ENCODE data around the gene TIAL1. TPM values are rescaled to one million over a fixed set of nuclear protein-coding genes. Genes with fewer than 3 reads are reported as not detected.

Gene TIAL1
- total and polyA plus RNA-seq, 2 experiments from 2014 or later, result 33.8 to 63.5 TPM

DNA sequence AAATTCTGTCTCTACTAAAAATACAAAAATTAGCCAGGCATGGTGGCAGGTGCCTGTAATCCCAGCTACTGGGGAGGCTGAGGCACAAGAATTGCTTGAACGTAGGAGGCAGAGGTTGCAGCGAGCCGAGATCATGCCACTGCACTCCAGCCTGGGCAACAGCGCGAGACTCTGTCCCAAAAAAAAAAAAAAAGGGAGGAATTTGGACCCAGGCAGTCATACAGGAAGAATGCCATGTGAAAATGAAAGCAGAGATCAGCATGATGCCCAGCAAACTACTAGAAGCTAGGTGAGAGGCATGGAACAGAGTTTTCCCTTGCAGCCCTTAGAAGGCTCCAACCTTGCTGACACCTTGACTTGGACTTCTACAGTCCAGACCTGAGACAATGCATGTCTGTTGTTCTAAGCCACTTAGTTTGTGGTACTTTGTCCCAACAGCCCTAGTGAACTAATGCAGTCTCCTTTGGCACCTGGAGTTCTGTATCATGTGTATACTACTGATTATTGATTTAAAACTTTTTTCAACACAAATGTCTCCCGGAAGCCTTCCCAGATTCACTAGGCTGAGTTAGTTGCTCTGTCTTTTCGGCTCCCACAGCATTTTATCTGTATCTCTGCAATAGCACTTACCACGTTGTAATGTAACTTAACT is 44.2 kb upstream of the TIAL1 start:
- Histone ChIP-seq H3K27me3 (no peaks in the 10 kb centered on the region), H3K9me3 (ENCODE audit: low read depth) (no peaks in the 10 kb centered on the region), H3K4me1 (ENCODE audit: low read depth) (no peaks in the 10 kb centered on the region), H3K4me3 (no peak overlapping the region), H3K27ac (no peak overlapping the region), H3K36me3 (no peaks in the 10 kb centered on the region)
- TF ChIP-seq, protein P1, sequence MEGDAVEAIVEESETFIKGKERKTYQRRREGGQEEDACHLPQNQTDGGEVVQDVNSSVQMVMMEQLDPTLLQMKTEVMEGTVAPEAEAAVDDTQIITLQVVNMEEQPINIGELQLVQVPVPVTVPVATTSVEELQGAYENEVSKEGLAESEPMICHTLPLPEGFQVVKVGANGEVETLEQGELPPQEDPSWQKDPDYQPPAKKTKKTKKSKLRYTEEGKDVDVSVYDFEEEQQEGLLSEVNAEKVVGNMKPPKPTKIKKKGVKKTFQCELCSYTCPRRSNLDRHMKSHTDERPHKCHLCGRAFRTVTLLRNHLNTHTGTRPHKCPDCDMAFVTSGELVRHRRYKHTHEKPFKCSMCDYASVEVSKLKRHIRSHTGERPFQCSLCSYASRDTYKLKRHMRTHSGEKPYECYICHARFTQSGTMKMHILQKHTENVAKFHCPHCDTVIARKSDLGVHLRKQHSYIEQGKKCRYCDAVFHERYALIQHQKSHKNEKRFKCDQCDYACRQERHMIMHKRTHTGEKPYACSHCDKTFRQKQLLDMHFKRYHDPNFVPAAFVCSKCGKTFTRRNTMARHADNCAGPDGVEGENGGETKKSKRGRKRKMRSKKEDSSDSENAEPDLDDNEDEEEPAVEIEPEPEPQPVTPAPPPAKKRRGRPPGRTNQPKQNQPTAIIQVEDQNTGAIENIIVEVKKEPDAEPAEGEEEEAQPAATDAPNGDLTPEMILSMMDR (IDR thresholded peaks at IDR 0.05; ENCODE audit: low read depth, low read length), result no peak
- DNase-seq (ENCODE audit: low read depth in 1 of 2, low spot score in 1 of 2), result no peak

DNA sequence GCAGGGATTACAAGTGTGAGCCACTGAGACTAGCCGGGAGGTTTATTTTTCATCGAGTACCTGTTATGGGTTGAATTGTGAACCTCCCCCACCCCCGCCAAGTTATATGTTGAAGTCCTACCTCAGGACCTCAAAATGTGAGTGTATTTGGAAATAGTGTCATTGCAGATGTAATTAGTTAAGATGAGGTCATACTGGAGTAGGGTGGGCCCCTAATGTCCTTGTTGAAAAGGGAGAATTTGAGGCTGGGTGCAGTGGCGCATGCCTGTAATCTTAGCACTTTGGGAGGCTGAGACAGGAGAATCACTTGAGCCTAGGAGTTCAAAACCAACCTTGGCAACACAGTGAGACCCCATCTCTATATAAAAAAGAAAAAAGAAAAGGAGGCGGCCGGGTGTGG is 43.6 kb upstream of the TIAL1 start:
- Histone ChIP-seq H3K36me3 (no peaks in the 10 kb centered on the region), H3K27ac (no peak overlapping the region), H3K4me3 (no peak overlapping the region), H3K4me1 (ENCODE audit: low read depth) (no peaks in the 10 kb centered on the region), H3K9me3 (ENCODE audit: low read depth) (no peaks in the 10 kb centered on the region), H3K27me3 (no peaks in the 10 kb centered on the region)
- TF ChIP-seq, protein P1 (IDR thresholded peaks at IDR 0.05; ENCODE audit: low read depth, low read length), result no peak
- no peak for DNase-seq (ENCODE audit: low read depth in 1 of 2, low spot score in 1 of 2)

DNA sequence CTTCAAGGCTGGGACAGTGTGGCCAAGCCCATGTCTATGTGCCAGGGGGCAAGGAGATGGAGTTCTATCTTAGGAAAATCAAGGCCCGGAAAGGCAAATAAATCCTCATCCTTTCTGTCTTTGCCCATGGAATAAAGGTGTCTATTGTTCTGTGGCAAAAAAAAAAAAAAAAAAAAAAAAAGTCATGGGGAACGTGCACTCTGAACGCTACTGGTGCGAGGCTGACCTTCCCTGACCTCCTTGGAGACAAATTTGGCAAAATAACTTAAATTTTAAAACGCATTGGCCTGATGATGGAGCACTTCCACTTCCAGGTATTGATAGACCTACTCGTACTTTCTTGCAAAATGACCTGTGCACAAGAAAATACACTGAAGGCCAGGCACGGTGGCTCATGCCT is 42.2 kb upstream of the TIAL1 start:
- no peaks in the 10 kb centered on the region for H3K9me3 ChIP-seq (ENCODE audit: low read depth)
- H3K36me3 ChIP-seq, result no peaks in the 10 kb centered on the region
- H3K4me3 ChIP-seq, result no peak overlapping the region
- H3K27me3 ChIP-seq, result no peaks in the 10 kb centered on the region
- TF ChIP-seq, protein P1 (IDR thresholded peaks at IDR 0.05; ENCODE audit: low read depth, low read length), result no peak
- H3K4me1 ChIP-seq (ENCODE audit: low read depth), result no peaks in the 10 kb centered on the region
- H3K27ac ChIP-seq, result no peak overlapping the region
- DNase-seq (ENCODE audit: low read depth in 1 of 2, low spot score in 1 of 2), result no peak

DNA sequence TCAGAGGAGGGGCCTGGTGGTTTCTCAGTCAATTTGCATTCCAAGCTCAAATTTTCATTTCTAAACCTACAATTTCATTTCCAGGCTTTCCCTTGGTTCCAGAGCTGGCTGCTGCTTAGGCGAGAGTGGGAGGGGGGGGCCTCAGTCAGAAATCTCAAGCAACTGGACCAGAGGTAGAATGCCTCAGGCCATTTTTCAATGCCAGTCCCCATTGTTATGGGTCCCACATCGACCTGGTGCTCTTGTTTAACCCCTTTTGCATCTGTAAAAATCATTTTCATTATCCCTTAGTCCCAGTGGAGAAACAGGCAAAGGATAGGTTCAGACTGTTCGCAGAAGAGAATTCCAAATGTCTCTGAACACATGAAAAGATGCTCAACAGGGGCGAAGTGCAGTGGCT is 40.9 kb upstream of the TIAL1 start:
- Histone ChIP-seq H3K27ac (no peak overlapping the region), H3K4me1 (ENCODE audit: low read depth) (no peaks in the 10 kb centered on the region), H3K4me3 (no peak overlapping the region), H3K27me3 (no peaks in the 10 kb centered on the region), H3K36me3 (no peaks in the 10 kb centered on the region), H3K9me3 (ENCODE audit: low read depth) (no peaks in the 10 kb centered on the region)
- TF ChIP-seq, protein P1 (IDR thresholded peaks at IDR 0.05; ENCODE audit: low read depth, low read length), result no peak
- no peak for DNase-seq (ENCODE audit: low read depth in 1 of 2, low spot score in 1 of 2)

DNA sequence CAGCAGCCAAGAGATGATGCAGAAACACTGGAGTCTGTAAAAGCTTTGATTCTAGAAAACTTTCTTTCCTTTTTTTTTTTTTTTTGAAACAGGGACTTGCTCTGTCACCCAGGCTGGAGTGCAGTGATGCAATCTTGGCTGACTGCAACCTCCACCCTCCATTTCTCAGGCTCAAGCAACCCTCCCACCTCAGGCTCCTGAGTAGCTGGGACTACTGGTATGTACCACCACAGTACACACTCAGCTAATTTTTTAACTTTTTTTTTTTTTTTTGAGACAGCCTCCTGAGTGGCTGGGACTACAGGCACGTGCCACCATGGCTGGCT is 37.4 kb upstream of the TIAL1 start:
- Histone ChIP-seq H3K27me3 (no peaks in the 10 kb centered on the region), H3K4me1 (ENCODE audit: low read depth) (no peaks in the 10 kb centered on the region), H3K9me3 (ENCODE audit: low read depth) (no peaks in the 10 kb centered on the region), H3K27ac (no peak overlapping the region), H3K4me3 (no peak overlapping the region), H3K36me3 (no peaks in the 10 kb centered on the region)
- TF ChIP-seq, protein P1 (IDR thresholded peaks at IDR 0.05; ENCODE audit: low read depth, low read length), result no peak
- DNase-seq (ENCODE audit: low read depth in 1 of 2, low spot score in 1 of 2), result peak in 1 of 2 donors; percentile 62
